Adrenal gland (tissue), 5 donors: ENCODE data around the gene POLG.

Source experiments
- CTCF ChIP-seq, 6 experiments: fragments of 450-650 bp in 4 of 6; fragments of 200-600 bp in 2 of 6; sonication (generic) in 1 of 6; IDR thresholded peaks; 1 replicate in 5 of 6; 2 replicates in 1 of 6; pipeline versions ENCODE4 v1.5.1 to v1.8.0; 2016 to 2021; ENCODE audit warnings: antibody characterized with exemption in 6 of 6, mild to moderate bottlenecking in 2 of 6, moderate library complexity in 1 of 6
- POLR2A ChIP-seq, 2 donors: fragments of 450-650 bp; IDR thresholded peaks; one replicate each; pipeline ENCODE4 v1.6.1; 2017; ENCODE audit warnings: antibody characterized with exemption in 2 of 2, mild to moderate bottlenecking in 2 of 2, moderate library complexity in 1 of 2
- donor health status: DM: no; HTN: no; CAD: no.

GRCh38 chr15:89346516-89347231, 12.1 kb upstream of the POLG start:
- TF ChIP-seq CTCF (IDR thresholded peaks at IDR 0.05) (no peak), POLR2A (IDR thresholded peaks at IDR 0.05) (no peak)
